Germinal center (tissue), 1 donor: ENCODE data around the gene NMT1.

ENCODE experiments used
- DNase-seq: peaks from one replicate; pipeline ENCODE4 v3.0.0; 2012; ENCODE audit warnings: mixed read lengths, low spot score

NMT1 gene

GRCh38 chr17:45060797-45061605 lies at the start of gene NMT1:
TSS of gene NMT1 (plus strand) at chr17:45061317. CDS start at chr17:45061330, 13 bp downstream.
- peak; percentile 96 for DNase-seq

GRCh38 chr17:45011767-45012166 lies 49.4 kb upstream of the NMT1 start:
- no peak for DNase-seq

- no peak for DNase-seq
These were observed 47.8 kb upstream of the NMT1 start for GRCh38 chr17:45013021-45013997.

GRCh38 chr17:45016237-45016636 lies 44.9 kb upstream of the NMT1 start:
- no peak for DNase-seq

GRCh38 chr17:45016823-45017222 lies 44.3 kb upstream of the NMT1 start:
- no peak for DNase-seq

GRCh38 chr17:45018514-45018847 lies 42.6 kb upstream of the NMT1 start:
- DNase-seq = no peak

- DNase-seq = peak; percentile 34
These were observed 42.0 kb upstream of the NMT1 start for GRCh38 chr17:45018848-45019711.

GRCh38 chr17:45020354-45021138 lies 40.6 kb upstream of the NMT1 start:
- no peak for DNase-seq

GRCh38 chr17:45021607-45022287 lies 39.4 kb upstream of the NMT1 start:
- peak; percentile 91 for DNase-seq

- DNase-seq = no peak
These were observed 38.8 kb upstream of the NMT1 start for GRCh38 chr17:45022288-45022648.

GRCh38 chr17:45022655-45023339 lies 38.3 kb upstream of the NMT1 start:
- peak; percentile 79 for DNase-seq

- DNase-seq = no peak
These were observed 32.0 kb upstream of the NMT1 start for GRCh38 chr17:45029096-45029495.

GRCh38 chr17:45029758-45030423 lies 31.2 kb upstream of the NMT1 start:
- no peak for DNase-seq

GRCh38 chr17:45030733-45031132 lies 30.4 kb upstream of the NMT1 start:
- DNase-seq = no peak

GRCh38 chr17:45031231-45032173 lies 29.6 kb upstream of the NMT1 start:
- no peak for DNase-seq

GRCh38 chr17:45032174-45032541 lies 29.0 kb upstream of the NMT1 start:
- no peak for DNase-seq

GRCh38 chr17:45034599-45034998 lies 26.5 kb upstream of the NMT1 start:
- no peak for DNase-seq

- no peak for DNase-seq
These were observed 25.3 kb upstream of the NMT1 start for GRCh38 chr17:45035848-45036247.
